HepG2 (cell line): ENCODE measurements around the gene ELP2. TPM values are rescaled to one million over a fixed set of nuclear protein-coding genes. Genes with fewer than 3 reads are reported as not detected.

Experiments used
- BHLHE40 ChIP-seq: IDR thresholded peaks from 2 replicates; pipeline ENCODE4 v1.6.1; 2011; ENCODE audit warnings: low read length, improper control_type of control experiment
- ESRRA ChIP-seq: sonication (generic); formaldehyde crosslinking; IDR thresholded peaks from 2 replicates; pipeline ENCODE4 v1.5.1; 2020; ENCODE audit warnings: mild to moderate bottlenecking, low read depth, missing genetic modification reagents
- PHF20 ChIP-seq: sonication (generic); formaldehyde crosslinking; IDR thresholded peaks from 2 replicates; pipeline ENCODE4 v1.5.0; 2020; ENCODE audit warnings: mild to moderate bottlenecking, missing genetic modification reagents
- RBM39 ChIP-seq: fragments of 200-400 bp; formaldehyde crosslinking; IDR thresholded peaks from one replicate; pipeline ENCODE4 v1.6.1; 2018; ENCODE audit warnings: antibody characterized with exemption, mild to moderate bottlenecking, low read depth, low read length; ENCODE audit not compliant: poor library complexity, severe bottlenecking
- ZNF224 ChIP-seq: sonication (generic); formaldehyde crosslinking; IDR thresholded peaks from 2 replicates; pipeline ENCODE4 v1.5.0; 2020; ENCODE audit warnings: mild to moderate bottlenecking, missing genetic modification reagents
- ZNF329 ChIP-seq: sonication (generic); formaldehyde crosslinking; IDR thresholded peaks from 2 replicates; pipeline ENCODE4 v1.9.0; 2021; ENCODE audit warnings: low read depth, mild to moderate bottlenecking, missing genetic modification reagents
- ZNF530 ChIP-seq: sonication (generic); formaldehyde crosslinking; IDR thresholded peaks from 2 replicates; pipeline ENCODE4 v1.5.0; 2020; ENCODE audit warnings: low read depth, mild to moderate bottlenecking, missing genetic modification reagents
- ZNF644 ChIP-seq: IDR thresholded peaks from 2 replicates; pipeline ENCODE4 v1.6.1; 2016; ENCODE audit warnings: low read depth
- ZNF891 ChIP-seq: sonication (generic); formaldehyde crosslinking; IDR thresholded peaks from 2 replicates; pipeline ENCODE4 v1.5.0; 2020; ENCODE audit warnings: mild to moderate bottlenecking, missing genetic modification reagents
- polyA plus RNA-seq, 8 experiments: library from polyadenylated mRNA; depleted of rRNA in 3 of 8; stranded (reverse) in 7 of 8; unstranded in 1 of 8; fragments of >200 nt; fragmentation: Illumina TruSeq in 4 of 8; extraction: Trizol in 4 of 8; gene quantifications; 2 replicates each; pipeline versions ENCODE4 v1.2.1 to v1.2.3, GENCODE V29; 2011 to 2016; ENCODE audit warnings: low read depth in 4 of 8, missing spikeins in 1 of 8, mixed read lengths in 1 of 8; ENCODE audit not compliant: insufficient read depth in 1 of 8
- total RNA-seq, 5 experiments: library from RNA; depleted of rRNA; stranded (reverse); fragments of >200 nt; fragmentation: Illumina TruSeq; extraction: Trizol; gene quantifications; 2 replicates each; pipeline ENCODE4 v1.2.3, GENCODE V29; 2016; ENCODE audit warnings: low read depth in 1 of 5
- TF ChIP-seq, protein P1 (sequence below): sonication (generic); formaldehyde crosslinking; IDR thresholded peaks from 2 replicates; pipeline ENCODE4 v1.9.0; 2022; ENCODE audit warnings: missing genetic modification reagents, mild to moderate bottlenecking, borderline replicate concordance
- TF ChIP-seq, protein P2 (sequence below): sonication (generic); formaldehyde crosslinking; IDR thresholded peaks from 2 replicates; pipeline ENCODE4 v1.4.0; 2020; ENCODE audit warnings: missing genetic modification reagents
- TF ChIP-seq, protein P3 (sequence below): sonication (generic); formaldehyde crosslinking; IDR thresholded peaks from 2 replicates; pipeline ENCODE4 v1.4.0; 2020; ENCODE audit warnings: mild to moderate bottlenecking, missing genetic modification reagents
- TF ChIP-seq, protein P4 (sequence below): sonication (generic); formaldehyde crosslinking; IDR thresholded peaks from 2 replicates; pipeline ENCODE4 v1.4.0; 2020; ENCODE audit warnings: mild to moderate bottlenecking, low read depth, missing genetic modification reagents
- TF ChIP-seq, protein P5 (sequence below): sonication (generic); formaldehyde crosslinking; IDR thresholded peaks from 2 replicates; pipeline ENCODE4 v1.8.0; 2022; ENCODE audit warnings: mild to moderate bottlenecking, missing genetic modification reagents
- TF ChIP-seq, protein P6 (sequence below): conservative IDR thresholded peaks from 2 replicates; pipeline ENCODE4 v1.6.1; 2018; ENCODE audit warnings: missing genetic modification reagents
- TF ChIP-seq, protein P7 (sequence below): fragments of 450-650 bp; IDR thresholded peaks from 2 replicates; pipeline ENCODE4 v1.6.1; 2016

ELP2 gene
- total and polyA plus RNA-seq, 2 of the 13 experiments (the other 11 are each of a cell fraction or from before 2014, with no cell fraction given), result 98.7 to 100 TPM

DNA sequence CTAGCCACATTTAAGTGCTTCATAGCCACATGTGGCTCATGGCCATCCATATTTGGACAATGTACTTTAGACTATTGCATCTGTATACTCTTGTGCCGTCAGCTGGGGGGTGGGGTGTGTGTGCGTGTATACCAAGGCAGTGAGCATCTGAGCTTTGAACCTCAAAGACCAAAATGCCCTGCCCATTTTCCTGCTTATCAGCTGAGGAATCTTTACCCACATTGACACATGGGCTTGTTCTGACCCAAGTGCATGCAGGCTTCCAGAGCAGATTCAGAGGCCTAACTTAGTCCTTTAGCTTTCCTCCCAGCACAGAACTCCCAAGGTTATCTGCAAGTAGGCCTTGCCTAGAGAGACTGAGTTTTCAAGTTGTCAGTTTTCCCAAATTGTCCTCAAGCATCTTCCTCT, 46.5 kb downstream of the ELP2 start (continued):
- TF ChIP-seq RBM39, result no peak
- TF ChIP-seq, protein P1, sequence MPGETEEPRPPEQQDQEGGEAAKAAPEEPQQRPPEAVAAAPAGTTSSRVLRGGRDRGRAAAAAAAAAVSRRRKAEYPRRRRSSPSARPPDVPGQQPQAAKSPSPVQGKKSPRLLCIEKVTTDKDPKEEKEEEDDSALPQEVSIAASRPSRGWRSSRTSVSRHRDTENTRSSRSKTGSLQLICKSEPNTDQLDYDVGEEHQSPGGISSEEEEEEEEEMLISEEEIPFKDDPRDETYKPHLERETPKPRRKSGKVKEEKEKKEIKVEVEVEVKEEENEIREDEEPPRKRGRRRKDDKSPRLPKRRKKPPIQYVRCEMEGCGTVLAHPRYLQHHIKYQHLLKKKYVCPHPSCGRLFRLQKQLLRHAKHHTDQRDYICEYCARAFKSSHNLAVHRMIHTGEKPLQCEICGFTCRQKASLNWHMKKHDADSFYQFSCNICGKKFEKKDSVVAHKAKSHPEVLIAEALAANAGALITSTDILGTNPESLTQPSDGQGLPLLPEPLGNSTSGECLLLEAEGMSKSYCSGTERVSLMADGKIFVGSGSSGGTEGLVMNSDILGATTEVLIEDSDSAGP (CRISPR knock-in tag), result no peak; the same call in 1 of the 2 replicates
- TF ChIP-seq ZNF329 (CRISPR knock-in tag), result no peak
- TF ChIP-seq, protein P2, sequence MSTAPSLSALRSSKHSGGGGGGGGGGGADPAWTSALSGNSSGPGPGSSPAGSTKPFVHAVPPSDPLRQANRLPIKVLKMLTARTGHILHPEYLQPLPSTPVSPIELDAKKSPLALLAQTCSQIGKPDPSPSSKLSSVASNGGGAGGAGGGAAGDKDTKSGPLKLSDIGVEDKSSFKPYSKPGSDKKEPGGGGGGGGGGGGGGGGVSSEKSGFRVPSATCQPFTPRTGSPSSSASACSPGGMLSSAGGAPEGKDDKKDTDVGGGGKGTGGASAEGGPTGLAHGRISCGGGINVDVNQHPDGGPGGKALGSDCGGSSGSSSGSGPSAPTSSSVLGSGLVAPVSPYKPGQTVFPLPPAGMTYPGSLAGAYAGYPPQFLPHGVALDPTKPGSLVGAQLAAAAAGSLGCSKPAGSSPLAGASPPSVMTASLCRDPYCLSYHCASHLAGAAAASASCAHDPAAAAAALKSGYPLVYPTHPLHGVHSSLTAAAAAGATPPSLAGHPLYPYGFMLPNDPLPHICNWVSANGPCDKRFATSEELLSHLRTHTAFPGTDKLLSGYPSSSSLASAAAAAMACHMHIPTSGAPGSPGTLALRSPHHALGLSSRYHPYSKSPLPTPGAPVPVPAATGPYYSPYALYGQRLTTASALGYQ (CRISPR knock-in tag), result peak; percentile 80; the same call in 1 of the 2 replicates
- TF ChIP-seq, protein P3, sequence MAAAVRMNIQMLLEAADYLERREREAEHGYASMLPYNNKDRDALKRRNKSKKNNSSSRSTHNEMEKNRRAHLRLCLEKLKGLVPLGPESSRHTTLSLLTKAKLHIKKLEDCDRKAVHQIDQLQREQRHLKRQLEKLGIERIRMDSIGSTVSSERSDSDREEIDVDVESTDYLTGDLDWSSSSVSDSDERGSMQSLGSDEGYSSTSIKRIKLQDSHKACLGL, result no peak
- TF ChIP-seq, protein P4, sequence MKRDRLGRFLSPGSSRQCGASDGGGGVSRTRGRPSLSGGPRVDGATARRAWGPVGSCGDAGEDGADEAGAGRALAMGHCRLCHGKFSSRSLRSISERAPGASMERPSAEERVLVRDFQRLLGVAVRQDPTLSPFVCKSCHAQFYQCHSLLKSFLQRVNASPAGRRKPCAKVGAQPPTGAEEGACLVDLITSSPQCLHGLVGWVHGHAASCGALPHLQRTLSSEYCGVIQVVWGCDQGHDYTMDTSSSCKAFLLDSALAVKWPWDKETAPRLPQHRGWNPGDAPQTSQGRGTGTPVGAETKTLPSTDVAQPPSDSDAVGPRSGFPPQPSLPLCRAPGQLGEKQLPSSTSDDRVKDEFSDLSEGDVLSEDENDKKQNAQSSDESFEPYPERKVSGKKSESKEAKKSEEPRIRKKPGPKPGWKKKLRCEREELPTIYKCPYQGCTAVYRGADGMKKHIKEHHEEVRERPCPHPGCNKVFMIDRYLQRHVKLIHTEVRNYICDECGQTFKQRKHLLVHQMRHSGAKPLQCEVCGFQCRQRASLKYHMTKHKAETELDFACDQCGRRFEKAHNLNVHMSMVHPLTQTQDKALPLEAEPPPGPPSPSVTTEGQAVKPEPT, result 0 out of 2 replicates have a peak, but pooled peaks have one; percentile 58
- no peak for TF ChIP-seq ZNF530 (CRISPR knock-in tag)
- TF ChIP-seq, protein P5, sequence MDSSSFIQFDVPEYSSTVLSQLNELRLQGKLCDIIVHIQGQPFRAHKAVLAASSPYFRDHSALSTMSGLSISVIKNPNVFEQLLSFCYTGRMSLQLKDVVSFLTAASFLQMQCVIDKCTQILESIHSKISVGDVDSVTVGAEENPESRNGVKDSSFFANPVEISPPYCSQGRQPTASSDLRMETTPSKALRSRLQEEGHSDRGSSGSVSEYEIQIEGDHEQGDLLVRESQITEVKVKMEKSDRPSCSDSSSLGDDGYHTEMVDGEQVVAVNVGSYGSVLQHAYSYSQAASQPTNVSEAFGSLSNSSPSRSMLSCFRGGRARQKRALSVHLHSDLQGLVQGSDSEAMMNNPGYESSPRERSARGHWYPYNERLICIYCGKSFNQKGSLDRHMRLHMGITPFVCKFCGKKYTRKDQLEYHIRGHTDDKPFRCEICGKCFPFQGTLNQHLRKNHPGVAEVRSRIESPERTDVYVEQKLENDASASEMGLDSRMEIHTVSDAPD (CRISPR knock-in tag), result peak; percentile 61; the same call in 1 of the 2 replicates
- no peak for TF ChIP-seq ZNF224 (CRISPR knock-in tag)
- TF ChIP-seq PHF20, result no peak
- TF ChIP-seq ZNF891 (CRISPR knock-in tag), result no peak
- TF ChIP-seq ZNF644 (CRISPR knock-in tag), result peak; percentile 81
- peak; percentile 68; the same call in 1 of the 2 replicates for TF ChIP-seq ESRRA (CRISPR knock-in tag)
- TF ChIP-seq BHLHE40, result peak; percentile 78
- TF ChIP-seq, protein P6, sequence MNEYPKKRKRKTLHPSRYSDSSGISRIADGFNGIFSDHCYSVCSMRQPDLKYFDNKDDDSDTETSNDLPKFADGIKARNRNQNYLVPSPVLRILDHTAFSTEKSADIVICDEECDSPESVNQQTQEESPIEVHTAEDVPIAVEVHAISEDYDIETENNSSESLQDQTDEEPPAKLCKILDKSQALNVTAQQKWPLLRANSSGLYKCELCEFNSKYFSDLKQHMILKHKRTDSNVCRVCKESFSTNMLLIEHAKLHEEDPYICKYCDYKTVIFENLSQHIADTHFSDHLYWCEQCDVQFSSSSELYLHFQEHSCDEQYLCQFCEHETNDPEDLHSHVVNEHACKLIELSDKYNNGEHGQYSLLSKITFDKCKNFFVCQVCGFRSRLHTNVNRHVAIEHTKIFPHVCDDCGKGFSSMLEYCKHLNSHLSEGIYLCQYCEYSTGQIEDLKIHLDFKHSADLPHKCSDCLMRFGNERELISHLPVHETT (CRISPR knock-in tag), result peak; percentile 70; the same call in 1 of the 2 replicates
- TF ChIP-seq, protein P7, sequence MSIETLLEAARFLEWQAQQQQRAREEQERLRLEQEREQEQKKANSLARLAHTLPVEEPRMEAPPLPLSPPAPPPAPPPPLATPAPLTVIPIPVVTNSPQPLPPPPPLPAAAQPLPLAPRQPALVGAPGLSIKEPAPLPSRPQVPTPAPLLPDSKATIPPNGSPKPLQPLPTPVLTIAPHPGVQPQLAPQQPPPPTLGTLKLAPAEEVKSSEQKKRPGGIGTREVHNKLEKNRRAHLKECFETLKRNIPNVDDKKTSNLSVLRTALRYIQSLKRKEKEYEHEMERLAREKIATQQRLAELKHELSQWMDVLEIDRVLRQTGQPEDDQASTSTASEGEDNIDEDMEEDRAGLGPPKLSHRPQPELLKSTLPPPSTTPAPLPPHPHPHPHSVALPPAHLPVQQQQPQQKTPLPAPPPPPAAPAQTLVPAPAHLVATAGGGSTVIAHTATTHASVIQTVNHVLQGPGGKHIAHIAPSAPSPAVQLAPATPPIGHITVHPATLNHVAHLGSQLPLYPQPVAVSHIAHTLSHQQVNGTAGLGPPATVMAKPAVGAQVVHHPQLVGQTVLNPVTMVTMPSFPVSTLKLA, result peak; percentile 79
